RWPE2 (cell line): Measurements from ENCODE around the gene SLC26A2.

Experiments
- ATAC-seq: fragments of 200-7000 bp; cut with Tn5 transposase; 3 replicates; pipeline ENCODE4 v1.9.1; 2021; ENCODE audit warnings: low read depth
- DNase-seq: peaks from one replicate; pipeline ENCODE4 v3.0.0-alpha.2; 2020; ENCODE audit warnings: low spot score
- H3K27ac ChIP-seq: fragments of 450-650 bp; 2 replicates; pipeline ENCODE4 v1.5.1; 2017; ENCODE audit warnings: mild to moderate bottlenecking; ENCODE audit not compliant: poor library complexity, severe bottlenecking
- H3K27me3 ChIP-seq: fragments of 250-450 bp; sonication (Bioruptor Pico); 2 replicates; pipeline ENCODE4 v1.5.1; 2021; ENCODE audit warnings: mild to moderate bottlenecking, moderate library complexity; ENCODE audit not compliant: insufficient read depth, poor library complexity, severe bottlenecking
- H3K36me3 ChIP-seq: fragments of 250-450 bp; sonication (Bioruptor Pico); 2 replicates; pipeline ENCODE4 v1.5.1; 2020; ENCODE audit warnings: low read depth, mild to moderate bottlenecking, moderate library complexity
- H3K4me1 ChIP-seq: fragments of 250-450 bp; sonication (Bioruptor Pico); 2 replicates; pipeline ENCODE4 v1.5.1; 2021; ENCODE audit warnings: mild to moderate bottlenecking, moderate library complexity; ENCODE audit not compliant: insufficient read depth, poor library complexity, severe bottlenecking
- H3K4me3 ChIP-seq: fragments of 250-450 bp; sonication (Bioruptor Pico); 2 replicates; pipeline ENCODE4 v1.5.1; 2021; ENCODE audit warnings: mild to moderate bottlenecking, moderate library complexity; ENCODE audit not compliant: severe bottlenecking
- H3K9me3 ChIP-seq: fragments of 250-450 bp; sonication (Bioruptor Pico); 2 replicates; pipeline ENCODE4 v1.5.1; 2021; ENCODE audit warnings: mild to moderate bottlenecking, moderate library complexity; ENCODE audit not compliant: severe bottlenecking
- TF ChIP-seq, protein P1 (sequence below): fragments of 450-650 bp; IDR thresholded peaks from one replicate; pipeline ENCODE4 v1.5.1; 2017; ENCODE audit warnings: mild to moderate bottlenecking, moderate library complexity; ENCODE audit not compliant: poor library complexity, severe bottlenecking

SLC26A2 gene

DNA sequence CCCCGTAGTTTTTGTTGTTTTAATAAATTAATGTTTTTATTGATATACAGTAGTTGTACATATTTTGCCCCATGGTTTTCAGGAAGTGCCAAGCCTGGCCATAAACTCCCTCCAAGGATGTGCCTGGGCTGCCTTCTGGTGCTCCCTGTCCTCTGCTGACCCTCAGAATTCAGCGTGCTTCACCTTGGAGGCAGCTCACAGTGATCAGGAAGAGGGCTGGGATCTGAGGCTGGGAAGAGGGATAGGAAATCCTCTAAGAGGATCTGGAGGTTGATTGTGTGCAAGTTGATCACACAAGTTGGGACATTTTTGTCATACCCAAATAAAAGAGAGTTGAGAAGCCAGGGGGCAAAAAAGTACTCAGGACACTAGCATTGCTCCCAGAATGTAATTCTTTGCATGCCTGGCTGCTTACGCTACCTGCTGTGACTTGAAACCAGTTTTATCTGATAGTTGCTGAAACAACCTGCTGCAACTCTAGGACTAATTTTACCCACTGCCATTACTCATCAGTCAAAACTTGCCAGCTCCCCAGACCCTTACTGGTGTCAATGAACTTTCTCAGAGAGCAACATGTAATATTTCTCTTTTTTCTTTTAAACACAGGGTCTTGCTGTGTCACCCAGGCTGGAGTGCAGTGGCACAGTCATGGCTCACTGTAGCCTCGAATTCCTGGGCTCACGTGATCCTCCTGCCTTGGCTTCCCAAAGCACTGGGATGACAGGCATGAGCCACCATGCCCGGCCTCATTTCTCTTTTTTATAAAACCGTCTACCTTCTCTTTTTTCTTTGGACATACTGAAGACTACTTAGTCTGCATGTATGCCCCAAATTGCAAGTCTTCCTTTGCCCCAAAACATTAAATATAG, 44.9 kb upstream of the SLC26A2 start:
- H3K9me3 ChIP-seq, result no peaks in the 10 kb centered on the region
- H3K4me1 ChIP-seq, result peaks cover 25% of the 10 kb centered on the region
- H3K36me3 ChIP-seq, result no peaks in the 10 kb centered on the region
- ATAC-seq, result peak; percentile 86
- peak overlapping the region; percentile 82 for H3K27ac ChIP-seq
- H3K27me3 ChIP-seq, result no peaks in the 10 kb centered on the region
- no peak overlapping the region for H3K4me3 ChIP-seq
- no peak for DNase-seq
- TF ChIP-seq, protein P1, sequence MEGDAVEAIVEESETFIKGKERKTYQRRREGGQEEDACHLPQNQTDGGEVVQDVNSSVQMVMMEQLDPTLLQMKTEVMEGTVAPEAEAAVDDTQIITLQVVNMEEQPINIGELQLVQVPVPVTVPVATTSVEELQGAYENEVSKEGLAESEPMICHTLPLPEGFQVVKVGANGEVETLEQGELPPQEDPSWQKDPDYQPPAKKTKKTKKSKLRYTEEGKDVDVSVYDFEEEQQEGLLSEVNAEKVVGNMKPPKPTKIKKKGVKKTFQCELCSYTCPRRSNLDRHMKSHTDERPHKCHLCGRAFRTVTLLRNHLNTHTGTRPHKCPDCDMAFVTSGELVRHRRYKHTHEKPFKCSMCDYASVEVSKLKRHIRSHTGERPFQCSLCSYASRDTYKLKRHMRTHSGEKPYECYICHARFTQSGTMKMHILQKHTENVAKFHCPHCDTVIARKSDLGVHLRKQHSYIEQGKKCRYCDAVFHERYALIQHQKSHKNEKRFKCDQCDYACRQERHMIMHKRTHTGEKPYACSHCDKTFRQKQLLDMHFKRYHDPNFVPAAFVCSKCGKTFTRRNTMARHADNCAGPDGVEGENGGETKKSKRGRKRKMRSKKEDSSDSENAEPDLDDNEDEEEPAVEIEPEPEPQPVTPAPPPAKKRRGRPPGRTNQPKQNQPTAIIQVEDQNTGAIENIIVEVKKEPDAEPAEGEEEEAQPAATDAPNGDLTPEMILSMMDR, result peak; percentile 5

DNA sequence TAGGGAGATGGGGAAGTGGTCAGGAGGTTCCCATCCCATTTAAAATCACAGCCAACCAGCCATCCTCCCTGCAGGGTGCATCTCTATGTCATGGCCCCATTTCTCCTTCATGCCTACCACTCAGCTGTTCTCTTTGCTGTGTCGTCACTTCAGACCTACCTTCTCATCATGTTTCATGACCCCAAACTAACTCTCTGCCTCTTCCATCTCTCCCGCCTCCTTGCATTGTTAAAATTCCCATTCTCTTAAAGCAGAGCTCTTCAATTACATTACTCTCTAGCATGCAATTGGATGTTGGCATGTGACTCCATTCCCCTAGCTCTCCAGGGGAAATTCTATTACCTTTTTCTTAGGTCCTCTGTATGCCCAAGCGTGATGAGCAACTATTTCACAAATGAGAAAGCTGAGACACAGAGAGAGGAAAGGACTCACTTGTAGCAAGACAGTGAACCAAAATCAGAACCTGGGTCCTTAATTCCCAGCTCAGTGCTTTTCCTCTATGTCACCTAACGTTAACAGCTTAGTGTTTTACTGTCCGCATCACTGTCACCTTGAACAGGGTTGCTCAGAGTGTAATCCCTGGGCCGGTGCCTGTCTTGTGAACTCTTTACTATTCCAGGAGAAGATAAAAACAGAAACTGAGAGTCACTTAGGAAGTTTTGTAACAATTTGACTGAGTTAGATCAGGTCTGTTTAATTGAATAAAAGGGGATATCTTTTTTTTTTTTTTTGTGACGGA, 44.1 kb upstream of the SLC26A2 start:
- Histone ChIP-seq H3K36me3 (no peaks in the 10 kb centered on the region), H3K4me3 (no peak overlapping the region), H3K4me1 (peaks cover 25% of the 10 kb centered on the region), H3K27me3 (no peaks in the 10 kb centered on the region), H3K27ac (peak overlapping the region; percentile 82), H3K9me3 (no peaks in the 10 kb centered on the region)
- TF ChIP-seq, protein P1, result no peak
- no peak for DNase-seq
- no peak for ATAC-seq

DNA sequence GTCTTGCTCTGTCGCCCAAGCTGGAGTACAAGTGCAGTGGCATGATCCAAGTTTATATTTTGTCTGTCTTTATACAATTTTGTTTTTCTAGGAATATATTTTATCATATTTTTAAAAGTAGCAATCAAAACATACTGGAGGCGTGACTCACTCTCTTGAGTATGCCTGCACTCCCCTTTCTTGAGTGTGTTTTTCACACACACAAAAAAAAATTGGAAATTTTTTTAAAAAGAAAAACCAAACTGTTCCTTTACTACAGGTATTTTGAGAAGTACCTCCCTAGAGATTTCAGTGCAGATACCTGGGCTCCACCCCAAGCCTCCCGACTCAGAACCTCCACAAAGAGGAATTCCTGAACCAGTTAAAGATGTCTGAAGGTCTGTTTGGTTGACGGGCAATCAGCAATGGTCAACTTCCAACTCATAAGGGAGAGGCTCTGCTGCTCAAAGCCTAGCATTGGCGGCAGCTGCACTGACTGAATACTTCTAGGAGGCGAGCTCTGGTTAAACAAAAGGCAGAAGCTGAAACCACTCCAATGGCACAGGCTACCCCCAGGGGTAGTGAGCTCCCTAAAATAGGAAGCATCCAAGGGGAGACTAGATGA, 43.4 kb upstream of the SLC26A2 start:
- peak; percentile 32; the same call in 1 of the 3 replicates for ATAC-seq

DNA sequence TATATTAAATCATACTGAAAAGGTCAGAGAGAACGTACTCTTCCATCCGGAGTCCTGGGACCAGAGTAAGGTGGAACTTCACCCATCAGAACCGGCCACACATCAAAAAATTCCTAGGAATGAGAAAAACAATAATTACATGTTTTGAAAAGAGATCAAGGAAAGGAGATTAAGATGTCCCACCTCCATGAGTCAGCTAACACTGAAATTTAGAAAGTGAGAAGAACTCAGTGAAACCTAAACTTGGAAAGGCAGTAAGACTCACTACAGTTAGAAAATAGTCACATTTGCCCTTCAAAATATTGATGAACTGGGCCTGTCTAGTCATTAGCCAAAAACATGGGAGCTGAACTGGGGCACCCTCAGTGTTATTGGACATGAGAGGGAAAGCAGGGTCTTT, 39.0 kb upstream of the SLC26A2 start:
- Histone ChIP-seq H3K9me3 (no peaks in the 10 kb centered on the region), H3K36me3 (no peaks in the 10 kb centered on the region), H3K27ac (no peak overlapping the region), H3K4me3 (no peak overlapping the region), H3K27me3 (no peaks in the 10 kb centered on the region), H3K4me1 (peaks cover 9% of the 10 kb centered on the region)
- TF ChIP-seq, protein P1, result no peak
- DNase-seq, result no peak
- ATAC-seq, result no peak

More for the DNA sequence above, 43.4 kb upstream of the SLC26A2 start:
- Histone ChIP-seq H3K36me3 (no peaks in the 10 kb centered on the region), H3K9me3 (no peaks in the 10 kb centered on the region), H3K4me3 (no peak overlapping the region), H3K4me1 (peaks cover 25% of the 10 kb centered on the region), H3K27ac (peak overlapping the region; percentile 82), H3K27me3 (no peaks in the 10 kb centered on the region)
- TF ChIP-seq, protein P1, result no peak
- DNase-seq, result no peak
